Measurements from ENCODE around the gene IER2. TPM values are rescaled to one million over a fixed set of nuclear protein-coding genes. Genes with fewer than 3 reads are reported as not detected.

Gene IER2
- total RNA-seq, 1 experiment from 2014 or later, result 37.1 TPM

GRCh38 chr19:13117772-13118423 is 32.3 kb upstream of the IER2 start, which contains the start of gene NACC1:
TSS of gene NACC1 (plus strand) at chr19:13118264. CDS start at chr19:13135208, 16,944 bp downstream.
- DNase-seq (ENCODE audit: low read depth), result peak; percentile 83
- in situ Hi-C loops (cut with HindIII; ENCODE audit: low pct_unique_long_range_greater_than_20kb, low sequenced_read_pairs), result no loop called here

- in situ Hi-C loops (cut with HindIII; ENCODE audit: low pct_unique_long_range_greater_than_20kb, low sequenced_read_pairs), result no loop called here
- DNase-seq (ENCODE audit: low read depth), result no peak
Measured at GRCh38 chr19:13118424-13119193, 31.6 kb upstream of the IER2 start.

GRCh38 chr19:13119627-13120026 is 30.6 kb upstream of the IER2 start:
- in situ Hi-C loops (cut with HindIII; ENCODE audit: low pct_unique_long_range_greater_than_20kb, low sequenced_read_pairs), result no loop called here
- DNase-seq (ENCODE audit: low read depth), result no peak

- DNase-seq (ENCODE audit: low read depth), result no peak
- in situ Hi-C loops (cut with HindIII; ENCODE audit: low pct_unique_long_range_greater_than_20kb, low sequenced_read_pairs), result no loop called here
Measured at GRCh38 chr19:13120031-13120430, 30.2 kb upstream of the IER2 start.

GRCh38 chr19:13120817-13121216 is 29.4 kb upstream of the IER2 start:
- no peak for DNase-seq (ENCODE audit: low read depth)
- in situ Hi-C loops (cut with HindIII; ENCODE audit: low pct_unique_long_range_greater_than_20kb, low sequenced_read_pairs), result no loop called here

- in situ Hi-C loops (cut with HindIII; ENCODE audit: low pct_unique_long_range_greater_than_20kb, low sequenced_read_pairs), result no loop called here
- no peak for DNase-seq (ENCODE audit: low read depth)
Measured at GRCh38 chr19:13121551-13122274, 28.5 kb upstream of the IER2 start.

- in situ Hi-C loops (cut with HindIII; ENCODE audit: low pct_unique_long_range_greater_than_20kb, low sequenced_read_pairs), result no loop called here
- DNase-seq (ENCODE audit: low read depth), result no peak
Measured at GRCh38 chr19:13122275-13122878, 27.8 kb upstream of the IER2 start.

- in situ Hi-C loops (cut with HindIII; ENCODE audit: low pct_unique_long_range_greater_than_20kb, low sequenced_read_pairs), result no loop called here
Measured at GRCh38 chr19:13122980-13123957, 26.9 kb upstream of the IER2 start.

GRCh38 chr19:13127051-13127450 is 23.2 kb upstream of the IER2 start:
- no peak for DNase-seq (ENCODE audit: low read depth)
- in situ Hi-C loops (cut with HindIII; ENCODE audit: low pct_unique_long_range_greater_than_20kb, low sequenced_read_pairs), result no loop called here

More at GRCh38 chr19:13122980-13123957, 26.9 kb upstream of the IER2 start:
- DNase-seq (ENCODE audit: low read depth), result no peak

- DNase-seq (ENCODE audit: low read depth), result no peak
- in situ Hi-C loops (cut with HindIII; ENCODE audit: low pct_unique_long_range_greater_than_20kb, low sequenced_read_pairs), result no loop called here
Measured at GRCh38 chr19:13127811-13128575, 22.2 kb upstream of the IER2 start.

GRCh38 chr19:13128583-13128982 is 21.6 kb upstream of the IER2 start:
- in situ Hi-C loops (cut with HindIII; ENCODE audit: low pct_unique_long_range_greater_than_20kb, low sequenced_read_pairs), result no loop called here
- DNase-seq (ENCODE audit: low read depth), result no peak

GRCh38 chr19:13129384-13129783 is 20.8 kb upstream of the IER2 start:
- DNase-seq (ENCODE audit: low read depth), result no peak
- in situ Hi-C loops (cut with HindIII; ENCODE audit: low pct_unique_long_range_greater_than_20kb, low sequenced_read_pairs), result no loop called here

GRCh38 chr19:13130886-13131490 is 19.2 kb upstream of the IER2 start:
- DNase-seq (ENCODE audit: low read depth), result no peak
- in situ Hi-C loops (cut with HindIII; ENCODE audit: low pct_unique_long_range_greater_than_20kb, low sequenced_read_pairs), result no loop called here

- DNase-seq (ENCODE audit: low read depth), result no peak
Measured at GRCh38 chr19:13132471-13133180, 17.6 kb upstream of the IER2 start.

GRCh38 chr19:13133241-13133870 is 16.9 kb upstream of the IER2 start:
- in situ Hi-C loops (cut with HindIII; ENCODE audit: low pct_unique_long_range_greater_than_20kb, low sequenced_read_pairs), result no loop called here

More at GRCh38 chr19:13132471-13133180, 17.6 kb upstream of the IER2 start:
- in situ Hi-C loops (cut with HindIII; ENCODE audit: low pct_unique_long_range_greater_than_20kb, low sequenced_read_pairs), result no loop called here

GRCh38 chr19:13134626-13135025 is 15.6 kb upstream of the IER2 start:
- in situ Hi-C loops (cut with HindIII; ENCODE audit: low pct_unique_long_range_greater_than_20kb, low sequenced_read_pairs), result no loop called here
- peak; percentile 35 for DNase-seq (ENCODE audit: low read depth)

More at GRCh38 chr19:13133241-13133870, 16.9 kb upstream of the IER2 start:
- DNase-seq (ENCODE audit: low read depth), result no peak

All from Caki2 (cell line).